ENCODE results near the gene L1TD1. TPM values are rescaled to one million over a fixed set of nuclear protein-coding genes. Genes with fewer than 3 reads are reported as not detected.
"Not testable (repeated sequence)": the region's sequence is repeated elsewhere in the genome, so short reads cannot be mapped to it uniquely, and the experiment has no call there.

Gene L1TD1
- total and polyA plus RNA-seq, 2 of the 13 experiments (the other 11 are each of a cell fraction or from before 2014, with no cell fraction given) = not detected

DNA sequence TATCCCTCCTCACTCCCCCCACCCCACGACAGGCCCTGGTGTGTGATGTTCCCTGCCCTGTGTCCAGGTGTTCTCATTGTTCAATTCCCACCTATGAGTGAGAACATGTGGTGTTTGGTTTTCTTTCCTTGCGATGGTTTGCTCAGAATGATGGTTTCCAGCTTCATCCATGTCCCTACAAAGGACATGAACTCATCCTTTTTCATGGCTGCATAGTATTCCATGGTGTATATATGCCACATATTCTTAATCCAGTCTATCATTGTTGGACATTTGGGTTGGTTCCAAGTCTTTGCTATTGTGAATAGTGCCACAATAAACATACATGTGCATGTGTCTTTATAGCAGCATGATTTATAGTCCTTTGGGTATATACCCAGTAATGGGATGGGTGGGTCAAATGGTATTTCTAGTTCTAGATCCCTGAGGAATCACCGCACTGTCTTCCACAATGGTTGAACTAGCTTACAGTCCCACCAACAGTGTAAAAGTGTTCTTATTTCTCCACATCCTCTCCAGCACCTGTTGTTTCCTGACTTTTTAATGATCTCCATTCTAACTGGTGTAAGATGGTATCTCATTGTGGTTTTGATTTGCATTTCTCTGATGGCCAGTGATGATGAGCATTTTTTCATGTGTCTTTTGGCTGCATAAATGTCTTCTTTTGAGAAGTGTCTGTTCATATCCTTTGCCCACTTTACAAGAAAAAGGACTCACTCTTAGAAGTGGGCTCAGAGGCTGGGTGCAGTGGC lies 45.2 kb downstream of the L1TD1 start:
- CTCF ChIA-PET (ENCODE audit: low intra/inter-chr PET ratio, low total read pairs) = interaction anchor here (1.6 kb wide), 1 partner anchor 64 kb away, joined by 3 read pairs; no protein-coding TSS in a partner anchor
- peaks cover 81% of the 10 kb centered on the region for H3K4me1 ChIP-seq (ENCODE audit: insufficient read depth, low read length)
- intact Hi-C loops (cut with micrococcal nuclease; ENCODE audit: unreplicated experiment) = loop anchor here (5.0 kb wide), 3 partner anchors 47 to 167 kb away; no protein-coding TSS in a partner anchor
- H3K36me3 ChIP-seq (replicated peaks in 1 of 2; ENCODE audit: control insufficient read depth in 1 of 2, insufficient read depth in 2 of 2, low read length in 2 of 2); DNase-seq (ENCODE audit: low spot score); H2AFZ ChIP-seq (ENCODE audit: low read length); ATAC-seq; H3K79me2 ChIP-seq (ENCODE audit: insufficient read depth, low read length); H3K27ac ChIP-seq (ENCODE audit: extremely low read length, insufficient read depth, low read length); H3K27me3 ChIP-seq (ENCODE audit: control insufficient read depth in 1 of 2, insufficient read depth in 2 of 2, low read length in 2 of 2); H4K20me1 ChIP-seq (ENCODE audit: insufficient read depth, low read length); BruUV-seq (replicated peaks); FAIRE-seq; H3K9me3 ChIP-seq (ENCODE audit: low read length); H3K4me2 ChIP-seq (ENCODE audit: low read depth, low read length); in situ Hi-C loops (cut with HindIII; ENCODE audit: extremely low pct_ligation_motif_present, low pct_unique_long_range_greater_than_20kb); POLR2A ChIA-PET; H3K4me3 ChIP-seq (replicated peaks in 1 of 3; ENCODE audit: insufficient read depth in 1 of 3, low read depth in 2 of 3, low read length in 3 of 3); H3K9ac ChIP-seq (ENCODE audit: insufficient read depth, low read depth, low read length): not testable (repeated sequence)
- WGBS (ENCODE audit: low lambda C conversion rate) = 100% methylated on average over 3 of the region's 3 CpGs
- 0 out of 2 replicates have a peak, but pooled peaks have one; percentile 57 for TF ChIP-seq ZMYM3 (CRISPR knock-in tag; IDR thresholded peaks at IDR 0.05)

DNA sequence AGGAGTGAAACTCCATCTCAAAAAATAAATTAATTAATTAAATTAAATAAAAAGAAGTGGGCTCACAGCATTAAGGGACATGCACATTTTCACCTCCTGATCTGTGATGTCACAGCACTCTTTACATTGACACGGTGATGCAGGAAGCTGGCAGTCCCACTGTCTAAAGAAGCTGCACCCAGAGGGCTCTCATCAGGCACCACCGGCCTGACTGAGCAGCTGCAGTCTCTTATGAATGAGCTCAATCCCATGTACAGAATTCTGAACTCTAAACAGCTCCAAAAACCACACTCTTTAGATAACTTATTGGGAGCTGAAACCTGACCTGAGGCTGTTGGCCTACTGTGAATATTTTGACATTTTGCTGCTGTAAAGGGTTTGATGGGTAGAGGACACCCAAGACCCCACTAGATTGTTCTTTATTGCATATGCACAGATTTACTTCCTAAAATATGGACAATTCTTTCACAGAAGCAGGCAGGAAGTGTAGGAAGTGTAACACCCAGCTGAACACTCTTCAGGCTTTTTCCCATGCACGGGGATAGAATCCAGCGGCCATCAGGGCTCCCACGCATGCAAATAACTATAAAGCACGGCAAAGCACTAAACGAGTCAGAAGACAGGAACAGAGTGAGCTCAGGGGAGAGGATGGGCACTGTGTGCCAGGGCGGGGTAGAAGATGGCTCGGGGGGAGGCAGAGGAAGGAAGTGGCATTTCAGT lies 46.2 kb downstream of the L1TD1 start:
- Histone ChIP-seq H3K4me2 (ENCODE audit: low read depth, low read length) (peak overlapping the region; percentile 66), H3K27me3 (ENCODE audit: control insufficient read depth in 1 of 2, insufficient read depth in 2 of 2, low read length in 2 of 2) (no peaks in the 10 kb centered on the region), H3K79me2 (ENCODE audit: insufficient read depth, low read length) (no peaks in the 10 kb centered on the region), H2AFZ (ENCODE audit: low read length) (no peak overlapping the region), H3K36me3 (replicated peaks in 1 of 2; ENCODE audit: control insufficient read depth in 1 of 2, insufficient read depth in 2 of 2, low read length in 2 of 2) (peaks cover 0 to 9% of the 10 kb centered on the region in 2 experiments; a peak in 2 of 5 replicates), H3K27ac (ENCODE audit: extremely low read length, insufficient read depth, low read length) (peak overlapping the region; percentile 66), H3K4me3 (replicated peaks in 1 of 3; ENCODE audit: insufficient read depth in 1 of 3, low read depth in 2 of 3, low read length in 3 of 3) (0 out of 6 replicates have a peak overlapping the region, but pooled peaks of 1 of the 3 experiments have one; percentile 22), H3K9ac (ENCODE audit: insufficient read depth, low read depth, low read length) (peak overlapping the region; percentile 22; the same call in 1 of the 2 replicates), H3K9me3 (ENCODE audit: low read length) (no peaks in the 10 kb centered on the region), H3K4me1 (ENCODE audit: insufficient read depth, low read length) (peaks cover 82% of the 10 kb centered on the region), H4K20me1 (ENCODE audit: insufficient read depth, low read length) (no peaks in the 10 kb centered on the region)
- WGBS (ENCODE audit: low lambda C conversion rate) = 80% methylated on average over 9 of the region's 9 CpGs
- intact Hi-C loops (cut with micrococcal nuclease; ENCODE audit: unreplicated experiment) = loop anchor here (5.0 kb wide), 3 partner anchors 46 to 166 kb away; no protein-coding TSS in a partner anchor
- BruUV-seq (replicated peaks) = no TSS peak
- ATAC-seq = no peak
- in situ Hi-C loops (cut with HindIII; ENCODE audit: extremely low pct_ligation_motif_present, low pct_unique_long_range_greater_than_20kb) = no loop called here
- ChIA-PET CTCF (ENCODE audit: low intra/inter-chr PET ratio, low total read pairs) (interaction anchor here (1.6 kb wide), 1 partner anchor 65 kb away, joined by 3 read pairs; no protein-coding TSS in a partner anchor), POLR2A (no interaction called here)
- DNase-seq (ENCODE audit: low spot score) = no peak
- FAIRE-seq = no peak
- TF ChIP-seq, protein P1, sequence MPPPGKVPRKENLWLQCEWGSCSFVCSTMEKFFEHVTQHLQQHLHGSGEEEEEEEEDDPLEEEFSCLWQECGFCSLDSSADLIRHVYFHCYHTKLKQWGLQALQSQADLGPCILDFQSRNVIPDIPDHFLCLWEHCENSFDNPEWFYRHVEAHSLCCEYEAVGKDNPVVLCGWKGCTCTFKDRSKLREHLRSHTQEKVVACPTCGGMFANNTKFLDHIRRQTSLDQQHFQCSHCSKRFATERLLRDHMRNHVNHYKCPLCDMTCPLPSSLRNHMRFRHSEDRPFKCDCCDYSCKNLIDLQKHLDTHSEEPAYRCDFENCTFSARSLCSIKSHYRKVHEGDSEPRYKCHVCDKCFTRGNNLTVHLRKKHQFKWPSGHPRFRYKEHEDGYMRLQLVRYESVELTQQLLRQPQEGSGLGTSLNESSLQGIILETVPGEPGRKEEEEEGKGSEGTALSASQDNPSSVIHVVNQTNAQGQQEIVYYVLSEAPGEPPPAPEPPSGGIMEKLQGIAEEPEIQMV (CRISPR knock-in tag; IDR thresholded peaks at IDR 0.05; ENCODE audit: low read depth) = no peak
- TF ChIP-seq, protein P2, sequence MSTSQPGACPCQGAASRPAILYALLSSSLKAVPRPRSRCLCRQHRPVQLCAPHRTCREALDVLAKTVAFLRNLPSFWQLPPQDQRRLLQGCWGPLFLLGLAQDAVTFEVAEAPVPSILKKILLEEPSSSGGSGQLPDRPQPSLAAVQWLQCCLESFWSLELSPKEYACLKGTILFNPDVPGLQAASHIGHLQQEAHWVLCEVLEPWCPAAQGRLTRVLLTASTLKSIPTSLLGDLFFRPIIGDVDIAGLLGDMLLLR (CRISPR knock-in tag; IDR thresholded peaks at IDR 0.05) = no peak
- TF ChIP-seq, protein P3, sequence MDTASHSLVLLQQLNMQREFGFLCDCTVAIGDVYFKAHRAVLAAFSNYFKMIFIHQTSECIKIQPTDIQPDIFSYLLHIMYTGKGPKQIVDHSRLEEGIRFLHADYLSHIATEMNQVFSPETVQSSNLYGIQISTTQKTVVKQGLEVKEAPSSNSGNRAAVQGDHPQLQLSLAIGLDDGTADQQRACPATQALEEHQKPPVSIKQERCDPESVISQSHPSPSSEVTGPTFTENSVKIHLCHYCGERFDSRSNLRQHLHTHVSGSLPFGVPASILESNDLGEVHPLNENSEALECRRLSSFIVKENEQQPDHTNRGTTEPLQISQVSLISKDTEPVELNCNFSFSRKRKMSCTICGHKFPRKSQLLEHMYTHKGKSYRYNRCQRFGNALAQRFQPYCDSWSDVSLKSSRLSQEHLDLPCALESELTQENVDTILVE (CRISPR knock-in tag; IDR thresholded peaks at IDR 0.05) = no peak
- TF ChIP-seq TGIF2 (CRISPR knock-in tag; IDR thresholded peaks at IDR 0.05) (no peak), TOE1 (CRISPR knock-in tag; IDR thresholded peaks at IDR 0.05) (no peak), ZNF563 (CRISPR knock-in tag; IDR thresholded peaks at IDR 0.05) (no peak)
- TF ChIP-seq, protein P4, sequence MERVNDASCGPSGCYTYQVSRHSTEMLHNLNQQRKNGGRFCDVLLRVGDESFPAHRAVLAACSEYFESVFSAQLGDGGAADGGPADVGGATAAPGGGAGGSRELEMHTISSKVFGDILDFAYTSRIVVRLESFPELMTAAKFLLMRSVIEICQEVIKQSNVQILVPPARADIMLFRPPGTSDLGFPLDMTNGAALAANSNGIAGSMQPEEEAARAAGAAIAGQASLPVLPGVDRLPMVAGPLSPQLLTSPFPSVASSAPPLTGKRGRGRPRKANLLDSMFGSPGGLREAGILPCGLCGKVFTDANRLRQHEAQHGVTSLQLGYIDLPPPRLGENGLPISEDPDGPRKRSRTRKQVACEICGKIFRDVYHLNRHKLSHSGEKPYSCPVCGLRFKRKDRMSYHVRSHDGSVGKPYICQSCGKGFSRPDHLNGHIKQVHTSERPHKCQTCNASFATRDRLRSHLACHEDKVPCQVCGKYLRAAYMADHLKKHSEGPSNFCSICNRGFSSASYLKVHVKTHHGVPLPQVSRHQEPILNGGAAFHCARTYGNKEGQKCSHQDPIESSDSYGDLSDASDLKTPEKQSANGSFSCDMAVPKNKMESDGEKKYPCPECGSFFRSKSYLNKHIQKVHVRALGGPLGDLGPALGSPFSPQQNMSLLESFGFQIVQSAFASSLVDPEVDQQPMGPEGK (CRISPR knock-in tag; IDR thresholded peaks at IDR 0.05) = no peak
